ENCODE results near the gene LOXHD1. TPM values are rescaled to one million over a fixed set of nuclear protein-coding genes. Genes with fewer than 3 reads are reported as not detected.

The LOXHD1 gene
- total and polyA plus RNA-seq, 2 of the 4 experiments (the other 2 are of a cell fraction), result not detected

DNA sequence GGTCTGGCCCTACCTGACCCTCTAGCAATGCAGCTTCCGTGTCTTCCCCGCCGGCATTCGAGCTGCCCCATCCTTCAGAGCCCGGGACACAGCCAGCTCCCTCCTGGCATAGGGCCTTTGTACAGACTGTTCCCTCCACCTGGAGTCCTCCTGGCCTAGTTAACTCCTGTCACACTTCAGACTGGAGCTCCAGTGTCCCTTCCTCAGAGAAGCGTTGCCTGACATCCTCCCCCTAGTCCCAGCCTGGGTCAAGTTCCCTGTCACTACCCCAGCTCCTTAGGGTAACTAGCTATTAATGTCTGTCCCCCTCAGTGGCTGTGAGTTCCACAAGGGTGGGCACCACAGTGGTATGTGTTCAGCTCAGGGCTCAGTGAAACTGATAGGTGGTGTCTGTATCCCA, 45.5 kb upstream of the LOXHD1 start:
- H2AK5ac ChIP-seq (ENCODE audit: low read depth, low read length), result no peak overlapping the region
- H3K9me3 ChIP-seq (ENCODE audit: control insufficient read depth, insufficient read depth, low read length), result no peaks in the 10 kb centered on the region
- no peak overlapping the region for H3K4me3 ChIP-seq (ENCODE audit: insufficient read depth, low read depth, low read length)
- H3K9me1 ChIP-seq (ENCODE audit: insufficient read depth, low read length), result no peaks in the 10 kb centered on the region
- H3K27ac ChIP-seq (ENCODE audit: insufficient read depth, low read length), result no peak overlapping the region
- no peak overlapping the region for H3K4ac ChIP-seq (ENCODE audit: low read depth, low read length)
- no TSS peak for BruUV-seq (replicated peaks)
- no peaks in the 10 kb centered on the region for H3K4me1 ChIP-seq (ENCODE audit: control insufficient read depth, insufficient read depth, low read length)
- in situ Hi-C loops (cut with MboI; ENCODE audit: low sequenced_read_pairs), result no loop called here
- H3K27me3 ChIP-seq (ENCODE audit: control insufficient read depth, insufficient read depth, low read length), result no peaks in the 10 kb centered on the region; the same call in 1 of the 2 replicates
- WGBS, 2 experiments (ENCODE audit: extremely low coverage in 2 of 2, insufficient read length in 1 of 2), result no CpG with 5 or more reads among the region's 6 CpGs
- H4K91ac ChIP-seq (ENCODE audit: insufficient read depth, low read depth, low read length), result no peak overlapping the region
- H3K23ac ChIP-seq (ENCODE audit: low read depth, low read length), result no peak overlapping the region
- H3K4me2 ChIP-seq (ENCODE audit: low read depth, low read length), result no peak overlapping the region
- H2BK120ac ChIP-seq (ENCODE audit: low read depth, low read length), result no peak overlapping the region
- H2BK15ac ChIP-seq (ENCODE audit: low read depth, low read length), result no peak overlapping the region
- DNase-seq, result no peak
- no peak overlapping the region for H3K14ac ChIP-seq (replicated peaks; ENCODE audit: low read depth, low read length)
- H3K36me3 ChIP-seq (ENCODE audit: control insufficient read depth, insufficient read depth, low read length), result no peaks in the 10 kb centered on the region
- ATAC-seq (ENCODE audit: low read depth), result no peak
- no peak overlapping the region for H2BK20ac ChIP-seq (ENCODE audit: low read depth, low read length)
- H2AK9ac ChIP-seq (replicated peaks; ENCODE audit: low read depth, low read length, poor library complexity), result no peak overlapping the region
- intact Hi-C loops (cut with micrococcal nuclease), result no loop called here
- H2AFZ ChIP-seq (replicated peaks; ENCODE audit: low read length, poor library complexity), result no peak overlapping the region
- H2BK5ac ChIP-seq (ENCODE audit: low read depth, low read length, poor library complexity, severe bottlenecking), result no peak overlapping the region
- no peak overlapping the region for H3K9ac ChIP-seq (ENCODE audit: low read depth, low read length)
- CTCF ChIA-PET, result no interaction called here
- H4K5ac ChIP-seq (ENCODE audit: low read depth, low read length), result no peak overlapping the region
- no peak overlapping the region for H3K56ac ChIP-seq (ENCODE audit: extremely low read depth, insufficient read depth, low read length)
- TF ChIP-seq, protein P1, sequence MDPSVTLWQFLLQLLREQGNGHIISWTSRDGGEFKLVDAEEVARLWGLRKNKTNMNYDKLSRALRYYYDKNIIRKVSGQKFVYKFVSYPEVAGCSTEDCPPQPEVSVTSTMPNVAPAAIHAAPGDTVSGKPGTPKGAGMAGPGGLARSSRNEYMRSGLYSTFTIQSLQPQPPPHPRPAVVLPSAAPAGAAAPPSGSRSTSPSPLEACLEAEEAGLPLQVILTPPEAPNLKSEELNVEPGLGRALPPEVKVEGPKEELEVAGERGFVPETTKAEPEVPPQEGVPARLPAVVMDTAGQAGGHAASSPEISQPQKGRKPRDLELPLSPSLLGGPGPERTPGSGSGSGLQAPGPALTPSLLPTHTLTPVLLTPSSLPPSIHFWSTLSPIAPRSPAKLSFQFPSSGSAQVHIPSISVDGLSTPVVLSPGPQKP (IDR thresholded peaks at IDR 0.05; ENCODE audit: borderline replicate concordance, low read depth, low read length), result no peak
- no peak for TF ChIP-seq CEBPB (IDR thresholded peaks at IDR 0.05; ENCODE audit: low read depth, low read length)
- TF ChIP-seq, protein P2, sequence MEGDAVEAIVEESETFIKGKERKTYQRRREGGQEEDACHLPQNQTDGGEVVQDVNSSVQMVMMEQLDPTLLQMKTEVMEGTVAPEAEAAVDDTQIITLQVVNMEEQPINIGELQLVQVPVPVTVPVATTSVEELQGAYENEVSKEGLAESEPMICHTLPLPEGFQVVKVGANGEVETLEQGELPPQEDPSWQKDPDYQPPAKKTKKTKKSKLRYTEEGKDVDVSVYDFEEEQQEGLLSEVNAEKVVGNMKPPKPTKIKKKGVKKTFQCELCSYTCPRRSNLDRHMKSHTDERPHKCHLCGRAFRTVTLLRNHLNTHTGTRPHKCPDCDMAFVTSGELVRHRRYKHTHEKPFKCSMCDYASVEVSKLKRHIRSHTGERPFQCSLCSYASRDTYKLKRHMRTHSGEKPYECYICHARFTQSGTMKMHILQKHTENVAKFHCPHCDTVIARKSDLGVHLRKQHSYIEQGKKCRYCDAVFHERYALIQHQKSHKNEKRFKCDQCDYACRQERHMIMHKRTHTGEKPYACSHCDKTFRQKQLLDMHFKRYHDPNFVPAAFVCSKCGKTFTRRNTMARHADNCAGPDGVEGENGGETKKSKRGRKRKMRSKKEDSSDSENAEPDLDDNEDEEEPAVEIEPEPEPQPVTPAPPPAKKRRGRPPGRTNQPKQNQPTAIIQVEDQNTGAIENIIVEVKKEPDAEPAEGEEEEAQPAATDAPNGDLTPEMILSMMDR (conservative IDR thresholded peaks at IDR 0.05; ENCODE audit: low read depth, low read length), result no peak
- TF ChIP-seq RAD21 (IDR thresholded peaks at IDR 0.05; ENCODE audit: low read length), result no peak
- TF ChIP-seq NFE2L2 (IDR thresholded peaks at IDR 0.05; ENCODE audit: low read depth, low read length), result no peak
- TF ChIP-seq BHLHE40 (IDR thresholded peaks at IDR 0.05; ENCODE audit: low read depth, low read length), result no peak
- no peak for TF ChIP-seq MAFK (IDR thresholded peaks at IDR 0.05; ENCODE audit: low read depth, low read length)
- TF ChIP-seq CHD1 (IDR thresholded peaks at IDR 0.05; ENCODE audit: low read depth, low read length), result no peak
- no peak for TF ChIP-seq FOS (IDR thresholded peaks at IDR 0.05; ENCODE audit: low read depth, low read length)
- no peak for TF ChIP-seq POLR2A (IDR thresholded peaks at IDR 0.05; ENCODE audit: low read depth, low read length)
- TF ChIP-seq, protein P3, sequence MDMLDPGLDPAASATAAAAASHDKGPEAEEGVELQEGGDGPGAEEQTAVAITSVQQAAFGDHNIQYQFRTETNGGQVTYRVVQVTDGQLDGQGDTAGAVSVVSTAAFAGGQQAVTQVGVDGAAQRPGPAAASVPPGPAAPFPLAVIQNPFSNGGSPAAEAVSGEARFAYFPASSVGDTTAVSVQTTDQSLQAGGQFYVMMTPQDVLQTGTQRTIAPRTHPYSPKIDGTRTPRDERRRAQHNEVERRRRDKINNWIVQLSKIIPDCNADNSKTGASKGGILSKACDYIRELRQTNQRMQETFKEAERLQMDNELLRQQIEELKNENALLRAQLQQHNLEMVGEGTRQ (IDR thresholded peaks at IDR 0.05; ENCODE audit: low read depth, low read length), result no peak
- no peak for TF ChIP-seq RFX5 (IDR thresholded peaks at IDR 0.05; ENCODE audit: low read depth, low read length)
- TF ChIP-seq RCOR1 (IDR thresholded peaks at IDR 0.05; ENCODE audit: insufficient replicate concordance, low read length), result no peak
- no peak for TF ChIP-seq MXI1 (IDR thresholded peaks at IDR 0.05; ENCODE audit: borderline replicate concordance, low read depth, low read length)
- TF ChIP-seq MAZ (IDR thresholded peaks at IDR 0.05; ENCODE audit: borderline replicate concordance, low read depth, low read length), result no peak
- TF ChIP-seq SMC3 (IDR thresholded peaks at IDR 0.05; ENCODE audit: low read depth, low read length), result no peak
- no peak overlapping the region for H4K8ac ChIP-seq (ENCODE audit: low read depth in 2 of 2, low read length in 2 of 2)
- no peak overlapping the region for H3K18ac ChIP-seq (ENCODE audit: low read depth, low read length)
- H4K20me1 ChIP-seq (ENCODE audit: insufficient read depth, low read length), result no peaks in the 10 kb centered on the region
- dilution Hi-C loops (cut with HindIII; ENCODE audit: low sequenced_read_pairs, unreplicated experiment), result no loop called here
- H3K79me1 ChIP-seq (ENCODE audit: low read depth in 1 of 2, low read length in 2 of 2), result no peaks in the 10 kb centered on the region
- POLR2A ChIA-PET (ENCODE audit: unreplicated experiment), result no interaction called here
